OCI-LY1 (cell line): ENCODE results near the gene UACA.

Source experiments
- H2AFZ ChIP-seq: fragments of 200-600 bp; sonication (generic), shearing (Covaris generic); 2 replicates; pipeline ENCODE4 v1.6.0; 2014; ENCODE audit warnings: antibody characterized with exemption, mild to moderate bottlenecking, low read length
- H3F3A ChIP-seq: fragments of 200-600 bp; sonication (generic), shearing (Covaris generic); 2 replicates; pipeline ENCODE4 v1.6.0; 2014; ENCODE audit warnings: mild to moderate bottlenecking, antibody characterized with exemption, low read length, moderate library complexity; ENCODE audit not compliant: insufficient read depth
- H3K27ac ChIP-seq: fragments of 200-600 bp; sonication (generic); 2 replicates; pipeline ENCODE4 v1.5.1; 2014; ENCODE audit warnings: low read length, mixed run types, mild to moderate bottlenecking, low read depth; ENCODE audit not compliant: poor library complexity, severe bottlenecking
- H3K27me3 ChIP-seq: fragments of 200-600 bp; sonication (generic); 2 replicates; pipeline ENCODE4 v1.6.0; 2014; ENCODE audit warnings: antibody characterized with exemption, mild to moderate bottlenecking, low read length, moderate library complexity; ENCODE audit not compliant: insufficient read depth
- H3K36me3 ChIP-seq: fragments of 200-600 bp; sonication (generic); 2 replicates; pipeline ENCODE4 v1.6.1; 2014; ENCODE audit warnings: mild to moderate bottlenecking, antibody characterized with exemption, low read length, moderate library complexity, mixed read lengths; ENCODE audit not compliant: insufficient read depth
- H3K4me1 ChIP-seq: fragments of 200-600 bp; sonication (generic); 2 replicates; pipeline ENCODE4 v1.5.1; 2014; ENCODE audit warnings: mild to moderate bottlenecking, low read length, moderate library complexity; ENCODE audit not compliant: insufficient read depth, severe bottlenecking
- H3K4me2 ChIP-seq: fragments of 200-600 bp; sonication (generic), shearing (Covaris generic); 2 replicates; pipeline ENCODE4 v1.6.1; 2014; ENCODE audit warnings: low read length
- H3K4me3 ChIP-seq: fragments of 200-600 bp; sonication (generic); 2 replicates; pipeline ENCODE4 v1.5.1; 2014; ENCODE audit warnings: low read length, low read depth, mild to moderate bottlenecking, mixed read lengths; ENCODE audit not compliant: poor library complexity, severe bottlenecking
- H3K79me2 ChIP-seq: fragments of 200-600 bp; shearing (Covaris generic); 2 replicates; pipeline ENCODE4 v1.6.1; 2016; ENCODE audit warnings: mixed run types, low read length, mixed read lengths; ENCODE audit not compliant: insufficient read depth
- H3K9ac ChIP-seq: fragments of 200-600 bp; sonication (generic), shearing (Covaris generic); 2 replicates; pipeline ENCODE4 v1.6.1; 2014; ENCODE audit warnings: mild to moderate bottlenecking, low read length, mixed read lengths
- H3K9me2 ChIP-seq: fragments of 200-600 bp; sonication (generic), shearing (Covaris generic); 2 replicates; pipeline ENCODE4 v1.6.1; 2014; ENCODE audit warnings: low read depth, mild to moderate bottlenecking, low read length, mixed read lengths
- H3K9me3 ChIP-seq: fragments of 200-600 bp; shearing (Covaris generic); 2 replicates; pipeline ENCODE4 v1.6.1; 2014; ENCODE audit warnings: low read length, mixed read lengths
- H4K20me1 ChIP-seq: fragments of 200-600 bp; sonication (generic), shearing (Covaris generic); 2 replicates; pipeline ENCODE4 v1.6.0; 2016; ENCODE audit warnings: mild to moderate bottlenecking, low read length; ENCODE audit not compliant: insufficient read depth
- EZH2 ChIP-seq: fragments of 200-600 bp; sonication (generic), shearing (Covaris generic); IDR thresholded peaks from 2 replicates; pipeline ENCODE4 v1.8.0; 2017; ENCODE audit warnings: borderline replicate concordance, mixed run types, mild to moderate bottlenecking, antibody characterized with exemption, low read length, moderate library complexity, mixed read lengths
- TF ChIP-seq, protein P1 (sequence below): fragments of 200-600 bp; sonication (generic), shearing (Covaris generic); IDR thresholded peaks from 2 replicates; pipeline ENCODE4 v1.5.1; 2017; ENCODE audit warnings: mild to moderate bottlenecking, antibody characterized with exemption, low read length, moderate library complexity, mixed read lengths

UACA gene

DNA sequence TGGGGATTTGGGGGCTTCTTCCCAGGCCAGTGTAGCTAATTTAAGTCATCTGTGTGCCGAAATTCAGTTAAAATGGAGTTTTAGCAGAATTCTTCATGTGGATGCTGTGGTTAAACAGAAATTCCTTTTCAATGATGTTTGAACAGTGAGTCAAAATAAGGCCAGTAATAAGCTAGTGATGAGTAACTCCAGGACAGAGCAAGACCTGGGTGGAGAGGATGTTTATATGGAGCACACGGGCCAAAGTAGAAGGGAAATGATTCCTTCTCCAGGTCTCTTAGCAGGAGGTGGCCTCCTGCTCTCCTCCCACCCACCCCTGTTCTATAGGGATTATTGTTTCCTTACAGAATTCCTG lies 31.9 kb upstream of the UACA start:
- H3F3A ChIP-seq: no peaks in the 10 kb centered on the region
- H3K79me2 ChIP-seq: no peaks in the 10 kb centered on the region
- no peak overlapping the region for H3K4me2 ChIP-seq
- H4K20me1 ChIP-seq: no peaks in the 10 kb centered on the region
- no peak overlapping the region for H3K4me3 ChIP-seq
- H2AFZ ChIP-seq: no peak overlapping the region
- no peak for TF ChIP-seq EZH2
- TF ChIP-seq, protein P1, sequence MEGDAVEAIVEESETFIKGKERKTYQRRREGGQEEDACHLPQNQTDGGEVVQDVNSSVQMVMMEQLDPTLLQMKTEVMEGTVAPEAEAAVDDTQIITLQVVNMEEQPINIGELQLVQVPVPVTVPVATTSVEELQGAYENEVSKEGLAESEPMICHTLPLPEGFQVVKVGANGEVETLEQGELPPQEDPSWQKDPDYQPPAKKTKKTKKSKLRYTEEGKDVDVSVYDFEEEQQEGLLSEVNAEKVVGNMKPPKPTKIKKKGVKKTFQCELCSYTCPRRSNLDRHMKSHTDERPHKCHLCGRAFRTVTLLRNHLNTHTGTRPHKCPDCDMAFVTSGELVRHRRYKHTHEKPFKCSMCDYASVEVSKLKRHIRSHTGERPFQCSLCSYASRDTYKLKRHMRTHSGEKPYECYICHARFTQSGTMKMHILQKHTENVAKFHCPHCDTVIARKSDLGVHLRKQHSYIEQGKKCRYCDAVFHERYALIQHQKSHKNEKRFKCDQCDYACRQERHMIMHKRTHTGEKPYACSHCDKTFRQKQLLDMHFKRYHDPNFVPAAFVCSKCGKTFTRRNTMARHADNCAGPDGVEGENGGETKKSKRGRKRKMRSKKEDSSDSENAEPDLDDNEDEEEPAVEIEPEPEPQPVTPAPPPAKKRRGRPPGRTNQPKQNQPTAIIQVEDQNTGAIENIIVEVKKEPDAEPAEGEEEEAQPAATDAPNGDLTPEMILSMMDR: no peak
- no peaks in the 10 kb centered on the region for H3K36me3 ChIP-seq
- no peaks in the 10 kb centered on the region for H3K9me3 ChIP-seq
- no peaks in the 10 kb centered on the region for H3K9me2 ChIP-seq
- no peaks in the 10 kb centered on the region for H3K4me1 ChIP-seq
- no peak overlapping the region for H3K9ac ChIP-seq
- H3K27me3 ChIP-seq: no peaks in the 10 kb centered on the region
- no peak overlapping the region for H3K27ac ChIP-seq

DNA sequence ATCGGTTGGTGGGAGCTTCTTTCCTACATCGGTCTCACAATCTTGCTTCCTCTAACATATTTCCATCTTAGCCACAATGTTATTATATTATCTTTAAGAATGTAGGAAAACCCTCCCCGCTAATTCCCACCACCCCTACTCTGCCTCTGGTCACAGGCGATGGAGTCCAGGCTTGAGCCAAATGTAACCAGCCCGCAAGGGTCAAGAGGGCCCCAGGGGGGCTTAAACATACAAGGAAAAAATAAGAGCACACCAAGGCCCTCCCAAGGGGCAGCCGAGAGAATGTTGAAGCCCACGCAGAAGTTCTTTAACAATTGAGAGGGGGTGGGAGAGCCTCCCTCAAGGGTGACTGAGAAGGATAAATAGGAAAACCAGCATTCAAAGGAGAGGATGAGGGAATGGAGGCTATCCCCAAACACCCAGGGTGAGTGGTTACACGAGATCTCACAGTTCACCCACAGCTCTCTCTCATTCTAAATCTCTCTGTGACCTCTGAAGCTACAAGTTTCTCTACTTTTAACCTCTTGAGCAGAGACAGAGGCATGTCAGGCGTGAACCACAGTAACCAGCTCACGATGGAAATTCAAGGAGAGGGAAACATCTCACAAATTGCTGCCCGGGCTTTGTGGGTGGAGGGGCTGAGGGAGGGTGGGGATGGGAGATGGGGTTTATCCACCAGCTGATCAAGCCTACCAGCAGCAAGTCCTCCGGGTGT lies 31.4 kb upstream of the UACA start:
- TF ChIP-seq EZH2: no peak
- TF ChIP-seq, protein P1: no peak
- Histone ChIP-seq H3K27ac (no peak overlapping the region), H3K9ac (no peak overlapping the region), H3K4me2 (no peak overlapping the region), H3K4me3 (no peak overlapping the region), H3K27me3 (no peaks in the 10 kb centered on the region), H3K79me2 (no peaks in the 10 kb centered on the region), H3K4me1 (no peaks in the 10 kb centered on the region), H3K36me3 (no peaks in the 10 kb centered on the region), H3F3A (no peaks in the 10 kb centered on the region), H3K9me2 (no peaks in the 10 kb centered on the region), H4K20me1 (no peaks in the 10 kb centered on the region), H3K9me3 (no peaks in the 10 kb centered on the region), H2AFZ (no peak overlapping the region)

DNA sequence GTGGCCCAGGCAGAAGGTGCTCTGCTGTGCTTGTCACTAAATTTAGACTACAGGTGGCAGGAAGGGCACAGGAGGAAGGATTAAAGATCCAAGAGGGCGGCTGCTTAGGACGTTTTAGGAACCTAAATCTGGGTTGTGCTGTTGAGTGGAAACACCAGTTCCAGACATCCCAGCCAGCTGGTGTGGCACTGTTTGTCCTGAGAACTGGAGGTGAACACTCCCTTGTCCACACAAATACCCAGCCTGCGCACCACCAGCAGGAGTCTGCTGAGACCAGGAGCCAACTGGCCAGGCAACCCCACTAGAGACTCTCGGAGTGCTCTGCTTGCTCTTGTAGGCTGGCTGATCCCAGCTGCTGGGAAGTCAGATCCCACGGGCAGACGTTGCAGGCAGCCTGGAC lies 30.3 kb upstream of the UACA start:
- no peaks in the 10 kb centered on the region for H3F3A ChIP-seq
- no peak overlapping the region for H2AFZ ChIP-seq
- H3K4me1 ChIP-seq: no peaks in the 10 kb centered on the region
- no peak overlapping the region for H3K9ac ChIP-seq
- H4K20me1 ChIP-seq: no peaks in the 10 kb centered on the region
- H3K27me3 ChIP-seq: no peaks in the 10 kb centered on the region
- H3K4me3 ChIP-seq: no peak overlapping the region
- no peak for TF ChIP-seq EZH2
- TF ChIP-seq, protein P1: no peak
- H3K9me2 ChIP-seq: no peaks in the 10 kb centered on the region
- H3K4me2 ChIP-seq: no peak overlapping the region
- no peaks in the 10 kb centered on the region for H3K79me2 ChIP-seq
- no peak overlapping the region for H3K27ac ChIP-seq
- H3K9me3 ChIP-seq: no peaks in the 10 kb centered on the region
- no peaks in the 10 kb centered on the region for H3K36me3 ChIP-seq
